ENCODE results near the gene PRR5L. TPM values are rescaled to one million over a fixed set of nuclear protein-coding genes. Genes with fewer than 3 reads are reported as not detected.

The PRR5L gene
- total RNA-seq, 1 experiment from 2014 or later = not detected

GRCh38 chr11:36455658-36456111 lies 159.6 kb downstream of the PRR5L start:
- Histone ChIP-seq H3K4me3 (ENCODE audit: low read depth, low read length) (no peak overlapping the region), H3K36me3 (ENCODE audit: control insufficient read depth, insufficient read depth, low read length) (no peaks in the 10 kb centered on the region), H3K9me3 (no peaks in the 10 kb centered on the region), H3K27me3 (replicated peaks; ENCODE audit: control insufficient read depth, insufficient read depth, low read length) (no peaks in the 10 kb centered on the region), H3K4me1 (peaks cover 35% of the 10 kb centered on the region)
- no peak for TF ChIP-seq CTCF (IDR thresholded peaks at IDR 0.05; ENCODE audit: insufficient read depth in 1 of 2, low read depth in 1 of 2, low read length in 1 of 2, severe bottlenecking in 1 of 2, unreplicated experiment in 1 of 2)
- H3K4me1 Mint-ChIP-seq (ENCODE audit: low read depth, unreplicated experiment) = peaks cover 38% of the 10 kb centered on the region
- H3K27ac Mint-ChIP-seq (ENCODE audit: unreplicated experiment) = peak overlapping the region; percentile 32
- POLR2A ChIA-PET = no interaction called here
- BruUV-seq (replicated peaks) = no TSS peak
- DNase-seq = no peak
- H3K36me3 Mint-ChIP-seq (ENCODE audit: insufficient read depth, unreplicated experiment) = no peaks in the 10 kb centered on the region
- H3K27me3 Mint-ChIP-seq (ENCODE audit: insufficient read depth, unreplicated experiment) = no peaks in the 10 kb centered on the region
- intact Hi-C loops (cut with micrococcal nuclease; ENCODE audit: unreplicated experiment) = no loop called here
- no peak overlapping the region for H3K4me3 Mint-ChIP-seq (ENCODE audit: unreplicated experiment)
- CTCF ChIA-PET = interaction anchor here (1.2 kb wide), 1 partner anchor 13 kb away, joined by 3 read pairs; no protein-coding TSS in a partner anchor
- no peaks in the 10 kb centered on the region for H3K9me3 Mint-ChIP-seq (ENCODE audit: unreplicated experiment)

- no peaks in the 10 kb centered on the region for H3K36me3 ChIP-seq (ENCODE audit: control insufficient read depth, insufficient read depth, low read length)
- no peak for TF ChIP-seq CTCF (IDR thresholded peaks at IDR 0.05; ENCODE audit: insufficient read depth in 1 of 2, low read depth in 1 of 2, low read length in 1 of 2, severe bottlenecking in 1 of 2, unreplicated experiment in 1 of 2)
- H3K27ac Mint-ChIP-seq (ENCODE audit: unreplicated experiment) = no peak overlapping the region
- H3K9me3 Mint-ChIP-seq (ENCODE audit: unreplicated experiment) = no peaks in the 10 kb centered on the region
- CTCF ChIA-PET = interaction anchor here (1.2 kb wide), 1 partner anchor 13 kb away, joined by 3 read pairs; no protein-coding TSS in a partner anchor
- H3K36me3 Mint-ChIP-seq (ENCODE audit: insufficient read depth, unreplicated experiment) = no peaks in the 10 kb centered on the region
- H3K4me1 Mint-ChIP-seq (ENCODE audit: low read depth, unreplicated experiment) = peaks cover 38% of the 10 kb centered on the region
- no peaks in the 10 kb centered on the region for H3K27me3 ChIP-seq (replicated peaks; ENCODE audit: control insufficient read depth, insufficient read depth, low read length)
- POLR2A ChIA-PET = no interaction called here
- no peaks in the 10 kb centered on the region for H3K27me3 Mint-ChIP-seq (ENCODE audit: insufficient read depth, unreplicated experiment)
- no peaks in the 10 kb centered on the region for H3K9me3 ChIP-seq
- no peak for DNase-seq
- intact Hi-C loops (cut with micrococcal nuclease; ENCODE audit: unreplicated experiment) = no loop called here
- no peak overlapping the region for H3K4me3 ChIP-seq (ENCODE audit: low read depth, low read length)
- H3K4me3 Mint-ChIP-seq (ENCODE audit: unreplicated experiment) = no peak overlapping the region
- no TSS peak for BruUV-seq (replicated peaks)
- H3K4me1 ChIP-seq = peaks cover 35% of the 10 kb centered on the region
Observed at GRCh38 chr11:36456156-36456555, 160.1 kb downstream of the PRR5L start.

GRCh38 chr11:36458129-36458915 lies 162.2 kb downstream of the PRR5L start:
- Histone ChIP-seq H3K27me3 (replicated peaks; ENCODE audit: control insufficient read depth, insufficient read depth, low read length) (no peaks in the 10 kb centered on the region), H3K9me3 (no peaks in the 10 kb centered on the region), H3K36me3 (ENCODE audit: control insufficient read depth, insufficient read depth, low read length) (no peaks in the 10 kb centered on the region), H3K4me3 (ENCODE audit: low read depth, low read length) (no peak overlapping the region), H3K4me1 (peaks cover 22% of the 10 kb centered on the region)
- H3K36me3 Mint-ChIP-seq (ENCODE audit: insufficient read depth, unreplicated experiment) = no peaks in the 10 kb centered on the region
- peaks cover 24% of the 10 kb centered on the region for H3K4me1 Mint-ChIP-seq (ENCODE audit: low read depth, unreplicated experiment)
- no peak for DNase-seq
- no TSS peak for BruUV-seq (replicated peaks)
- H3K4me3 Mint-ChIP-seq (ENCODE audit: unreplicated experiment) = no peak overlapping the region
- TF ChIP-seq CTCF (IDR thresholded peaks at IDR 0.05; ENCODE audit: insufficient read depth in 1 of 2, low read depth in 1 of 2, low read length in 1 of 2, severe bottlenecking in 1 of 2, unreplicated experiment in 1 of 2) = no peak
- ChIA-PET CTCF (no interaction called here), POLR2A (no interaction called here)
- no peaks in the 10 kb centered on the region for H3K27me3 Mint-ChIP-seq (ENCODE audit: insufficient read depth, unreplicated experiment)
- H3K9me3 Mint-ChIP-seq (ENCODE audit: unreplicated experiment) = no peaks in the 10 kb centered on the region
- intact Hi-C loops (cut with micrococcal nuclease; ENCODE audit: unreplicated experiment) = no loop called here
- no peak overlapping the region for H3K27ac Mint-ChIP-seq (ENCODE audit: unreplicated experiment)
